ENCODE results near the gene PEX7. TPM values are rescaled to one million over a fixed set of nuclear protein-coding genes. Genes with fewer than 3 reads are reported as not detected.

The PEX7 gene
- 6.1 TPM for total RNA-seq

GRCh38 chr6:136822376-136823127, at the start of gene PEX7:
Gene PEX7, plus strand, starts transcription at chr6:136822592. Its CDS starts 74 bp downstream, at chr6:136822666.
- peaks cover 7% of the 10 kb centered on the region for H3K4me1 ChIP-seq
- peak within 1 kb of the TSS; percentile 59 to 83 for H3K4me3 ChIP-seq
- peak in 1 of 2 donors; percentile 36 for TF ChIP-seq POLR2A (IDR thresholded peaks at IDR 0.05)
- TF ChIP-seq CTCF (IDR thresholded peaks at IDR 0.05): peak in 2 of 3 experiments; percentile 55 to 61
- TF ChIP-seq POLR2AphosphoS5 (IDR thresholded peaks at IDR 0.05; ENCODE audit: insufficient read depth in 1 of 2, low read depth in 1 of 2): peak; percentile 28 to 67
- DNase-seq (ENCODE audit: extremely low spot score in 2 of 2): peak in 1 of 2 donors; percentile 91
- H3K27me3 ChIP-seq: no peaks in the 10 kb centered on the region
- H3K9me3 ChIP-seq: no peaks in the 10 kb centered on the region
- intact Hi-C loops (cut with DNase I): no loop called here
- H3K36me3 ChIP-seq: peaks cover 0 to 4% of the 10 kb centered on the region in 2 donors
- peak within 1 kb of the TSS; percentile 91 for H3K27ac ChIP-seq

- no peak for TF ChIP-seq POLR2AphosphoS5 (IDR thresholded peaks at IDR 0.05; ENCODE audit: insufficient read depth in 1 of 2, low read depth in 1 of 2)
- TF ChIP-seq CTCF (IDR thresholded peaks at IDR 0.05): no peak
- Histone ChIP-seq H3K27ac (no peak overlapping the region), H3K4me3 (no peak overlapping the region), H3K4me1 (peaks cover 53% of the 10 kb centered on the region), H3K27me3 (no peaks in the 10 kb centered on the region), H3K36me3 (no peaks in the 10 kb centered on the region), H3K9me3 (no peaks in the 10 kb centered on the region)
- no peak for DNase-seq (ENCODE audit: extremely low spot score in 2 of 2)
- intact Hi-C loops (cut with DNase I): no loop called here
These were observed 49.5 kb upstream of the PEX7 start for GRCh38 chr6:136772685-136773472.

- Histone ChIP-seq H3K27ac (no peak overlapping the region), H3K4me1 (peaks cover 47% of the 10 kb centered on the region), H3K4me3 (no peak overlapping the region), H3K9me3 (no peaks in the 10 kb centered on the region), H3K36me3 (no peaks in the 10 kb centered on the region), H3K27me3 (no peaks in the 10 kb centered on the region)
- TF ChIP-seq CTCF (IDR thresholded peaks at IDR 0.05) (no peak), POLR2AphosphoS5 (IDR thresholded peaks at IDR 0.05; ENCODE audit: insufficient read depth in 1 of 2, low read depth in 1 of 2) (no peak), POLR2A (IDR thresholded peaks at IDR 0.05) (no peak)
- DNase-seq (ENCODE audit: extremely low spot score in 2 of 2): no peak
- intact Hi-C loops (cut with DNase I): no loop called here
These were observed 49.0 kb upstream of the PEX7 start for GRCh38 chr6:136773473-136773796.

GRCh38 chr6:136774228-136775041, 48.0 kb upstream of the PEX7 start:
- TF ChIP-seq POLR2A (IDR thresholded peaks at IDR 0.05): no peak
- TF ChIP-seq POLR2AphosphoS5 (IDR thresholded peaks at IDR 0.05; ENCODE audit: insufficient read depth in 1 of 2, low read depth in 1 of 2): peak in 1 of 2 donors; percentile 81
- intact Hi-C loops (cut with DNase I): no loop called here
- peaks cover 47% of the 10 kb centered on the region for H3K4me1 ChIP-seq
- no peaks in the 10 kb centered on the region for H3K9me3 ChIP-seq
- no peaks in the 10 kb centered on the region for H3K36me3 ChIP-seq
- H3K4me3 ChIP-seq: no peak overlapping the region
- no peaks in the 10 kb centered on the region for H3K27me3 ChIP-seq
- DNase-seq (ENCODE audit: extremely low spot score in 2 of 2): no peak
- H3K27ac ChIP-seq: no peak overlapping the region

GRCh38 chr6:136775081-136775480, 47.3 kb upstream of the PEX7 start:
- no peaks in the 10 kb centered on the region for H3K27me3 ChIP-seq
- no peak for DNase-seq (ENCODE audit: extremely low spot score in 2 of 2)
- no peaks in the 10 kb centered on the region for H3K36me3 ChIP-seq
- peaks cover 52% of the 10 kb centered on the region for H3K4me1 ChIP-seq
- no peak overlapping the region for H3K4me3 ChIP-seq
- no peak for TF ChIP-seq CTCF (IDR thresholded peaks at IDR 0.05)
- TF ChIP-seq POLR2A (IDR thresholded peaks at IDR 0.05): no peak
- no peak for TF ChIP-seq POLR2AphosphoS5 (IDR thresholded peaks at IDR 0.05; ENCODE audit: insufficient read depth in 1 of 2, low read depth in 1 of 2)
- no peak overlapping the region for H3K27ac ChIP-seq
- H3K9me3 ChIP-seq: no peaks in the 10 kb centered on the region
- intact Hi-C loops (cut with DNase I): no loop called here

Data from vagina (tissue), 2 donors.